AG04450 (cell line): ENCODE measurements around the gene TNXB. TPM values are rescaled to one million over a fixed set of nuclear protein-coding genes. Genes with fewer than 3 reads are reported as not detected.

ENCODE experiments used
- CTCF ChIA-PET: fragments of 300-600, 350-600 bp; formaldehyde crosslinking; extraction: SDS; loops from one replicate; lab custom pipeline; 2022; ENCODE audit warnings: antibody characterized with exemption, inconsistent platforms; lab: Charles Lee
- POLR2A ChIA-PET: fragments of 350-600 bp; formaldehyde crosslinking; extraction: SDS; loops from one replicate; lab custom pipeline; 2021; ENCODE audit warnings: antibody characterized with exemption, inconsistent platforms; lab: Yijun Ruan, JAX
- DNase-seq: peaks from one replicate; pipeline ENCODE4 v3.0.0-alpha.2; 2011; ENCODE audit warnings: low read depth, low spot score
- H3K27ac ChIP-seq: one replicate; pipeline ENCODE4 v1.5.1; 2012; ENCODE audit warnings: low read depth, low read length, control low read depth
- H3K27me3 ChIP-seq: one replicate; pipeline ENCODE4 v1.6.0; 2012; ENCODE audit warnings: low read length; ENCODE audit not compliant: control insufficient read depth, insufficient read depth
- H3K4me3 ChIP-seq: 2 replicates; pipeline ENCODE4 v1.5.1; 2011; ENCODE audit warnings: mild to moderate bottlenecking, low read depth, low read length, control low read depth
- H3K9me3 ChIP-seq: 2 replicates; pipeline ENCODE4 v1.5.1; 2012; ENCODE audit warnings: low read length; ENCODE audit not compliant: control insufficient read depth, insufficient read depth
- CTCF ChIP-seq: IDR thresholded peaks from 2 replicates; pipeline ENCODE4 v1.5.1; 2011; ENCODE audit warnings: low read depth, low read length, control low read depth, inconsistent platforms
- polyA plus RNA-seq: library from polyadenylated mRNA; depleted of rRNA; stranded (reverse); fragments of >200 nt; gene quantifications from 2 replicates; pipeline ENCODE4 v1.2.3, GENCODE V29; 2011

TNXB gene
- polyA plus RNA-seq, 1 experiment: 0.35 TPM

- Histone ChIP-seq H3K9me3 (no peaks in the 10 kb centered on the region), H3K4me3 (no peak overlapping the region), H3K27me3 (peaks cover 35% of the 10 kb centered on the region), H3K27ac (no peak overlapping the region)
- no peak for DNase-seq
- POLR2A ChIA-PET: interaction anchor here (0.7 to 1.6 kb wide), 2 partner anchors 17 kb away, joined by 4 to 9 read pairs; no protein-coding TSS in a partner anchor
- CTCF ChIA-PET: interaction anchor here (0.5 to 2.6 kb wide), 3 partner anchors 8 to 157 kb away, joined by 3 to 18 read pairs (median 3); no protein-coding TSS in a partner anchor
- TF ChIP-seq CTCF: no peak
Measured at GRCh38 chr6:32109765-32110160, 625 bp upstream of the TNXB start.

GRCh38 chr6:32108727-32109113 is 418 bp downstream of the TNXB start:
- Histone ChIP-seq H3K27ac (no peak overlapping the region), H3K9me3 (no peaks in the 10 kb centered on the region), H3K4me3 (no peak overlapping the region), H3K27me3 (peaks cover 42% of the 10 kb centered on the region)
- CTCF ChIA-PET: interaction anchor here (1.5 to 2.6 kb wide), 2 partner anchors 9 to 61 kb away, joined by 5 to 18 read pairs; no protein-coding TSS in a partner anchor
- no peak for DNase-seq
- POLR2A ChIA-PET: interaction anchor here (0.9 to 1.6 kb wide), 2 partner anchors 10 to 16 kb away, joined by 3 to 9 read pairs; no protein-coding TSS in a partner anchor
- TF ChIP-seq CTCF: no peak

GRCh38 chr6:32108094-32108627 is 977 bp downstream of the TNXB start:
- Histone ChIP-seq H3K9me3 (no peaks in the 10 kb centered on the region), H3K4me3 (no peak overlapping the region), H3K27ac (no peak overlapping the region), H3K27me3 (peaks cover 42% of the 10 kb centered on the region)
- CTCF ChIA-PET: interaction anchor here (0.9 to 2.6 kb wide), 4 partner anchors 10 to 60 kb away, joined by 3 to 18 read pairs (median 4); no protein-coding TSS in a partner anchor
- DNase-seq: no peak
- no peak for TF ChIP-seq CTCF
- POLR2A ChIA-PET: interaction anchor here (0.9 to 1.6 kb wide), 4 partner anchors 11 to 32 kb away, joined by 3 to 9 read pairs (median 4); no protein-coding TSS in a partner anchor

- ChIA-PET CTCF (interaction anchor here (0.6 to 1.2 kb wide), 3 partner anchors 11 to 22 kb away, joined by 3 read pairs; no protein-coding TSS in a partner anchor), POLR2A (interaction anchor here (0.6 to 1.4 kb wide), 3 partner anchors 14 to 45 kb away, joined by 3 to 4 read pairs (median 4); no protein-coding TSS in a partner anchor)
- Histone ChIP-seq H3K27ac (no peak overlapping the region), H3K9me3 (no peaks in the 10 kb centered on the region), H3K27me3 (peaks cover 42% of the 10 kb centered on the region), H3K4me3 (no peak overlapping the region)
- no peak for TF ChIP-seq CTCF
- DNase-seq: no peak
Measured at GRCh38 chr6:32107406-32107805, 1.7 kb downstream of the TNXB start.

- no peak for DNase-seq
- CTCF ChIA-PET: no interaction called here
Measured at GRCh38 chr6:32105433-32105832, 3.7 kb downstream of the TNXB start.

More at GRCh38 chr6:32105433-32105832, 3.7 kb downstream of the TNXB start:
- POLR2A ChIA-PET: no interaction called here
- H3K4me3 ChIP-seq: no peak overlapping the region
- peaks cover 42% of the 10 kb centered on the region for H3K27me3 ChIP-seq
- 0 out of 2 replicates have a peak, but pooled peaks have one; percentile 6 for TF ChIP-seq CTCF
- H3K27ac ChIP-seq: no peak overlapping the region
- no peaks in the 10 kb centered on the region for H3K9me3 ChIP-seq
